Pulmonary artery endothelial cell (primary cell): ENCODE results near the gene SUN5. TPM values are rescaled to one million over a fixed set of nuclear protein-coding genes. Genes with fewer than 3 reads are reported as not detected.
"Not testable (repeated sequence)": the region's sequence is repeated elsewhere in the genome, so short reads cannot be mapped to it uniquely, and the experiment has no call there.

Experiments used
- DNase-seq: peaks from one replicate; pipeline ENCODE4 v3.0.0-alpha.2; 2011; ENCODE audit warnings: low read depth, low spot score
- total RNA-seq: library from RNA; depleted of rRNA; stranded (reverse); fragments of >200 nt; gene quantifications from 2 replicates; pipeline ENCODE4 v1.2.3, GENCODE V29; 2014

SUN5 gene
- not detected in 2 replicates for total RNA-seq

DNA sequence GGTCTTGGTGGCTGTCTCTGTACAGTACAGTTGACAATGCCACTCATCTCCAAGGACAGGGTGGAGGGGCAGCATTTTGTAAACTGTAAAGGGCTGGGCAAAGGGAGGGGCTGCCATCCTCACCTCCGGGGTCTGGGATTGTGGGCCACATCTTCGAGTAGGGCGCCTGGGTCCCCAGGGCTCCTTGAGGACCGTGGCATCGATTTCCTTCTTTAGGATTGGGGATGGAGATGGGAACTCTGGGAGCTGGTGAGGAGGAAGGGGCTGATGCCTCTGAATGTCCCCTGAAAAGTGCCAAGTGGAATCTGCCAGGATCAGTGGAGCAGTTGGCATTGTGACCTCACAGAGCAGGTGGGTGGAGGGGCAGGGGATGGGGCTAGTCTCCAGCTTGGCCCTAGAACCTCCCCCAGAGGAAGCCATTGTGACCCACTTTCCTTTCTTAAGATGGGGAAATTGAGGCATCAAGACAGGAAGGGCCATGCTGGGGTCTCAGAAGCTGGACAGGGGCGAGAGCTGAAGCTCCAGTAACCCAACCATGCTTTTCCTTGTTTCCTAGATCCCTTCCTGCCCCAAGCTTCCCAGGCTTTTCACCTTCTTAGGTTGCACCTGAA, at the start of gene SUN5:
Gene SUN5 (minus strand): TSS at position 293 of the 611 bp plus-strand sequence. CDS start 93 bp downstream, at position 200.
- no peak for DNase-seq

GRCh38 chr20:33053291-33054106, 49.3 kb upstream of the SUN5 start, which contains the start of gene BPIFB3:
TSS of gene BPIFB3 (plus strand) at chr20:33053903. CDS start at chr20:33055436, 1,533 bp downstream.
- no peak for DNase-seq

DNA sequence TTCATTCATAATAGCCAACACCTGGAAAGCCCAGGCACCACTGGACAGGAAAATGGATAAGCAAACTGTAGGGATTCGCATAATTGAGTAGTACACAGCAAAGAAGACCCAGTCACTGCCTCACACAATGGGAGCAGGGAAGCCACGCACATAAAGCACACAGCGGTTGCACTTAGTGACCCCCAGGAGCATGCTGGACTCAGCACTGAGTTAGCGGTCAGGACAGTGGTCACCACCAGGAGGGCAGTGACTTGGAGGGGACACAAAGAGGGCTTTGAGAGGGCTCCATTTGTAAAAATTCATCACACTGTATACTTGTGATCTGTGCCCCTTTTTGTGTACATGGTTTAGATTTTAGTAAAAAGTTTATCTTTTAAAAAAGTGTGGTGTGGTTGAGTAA, 47.1 kb upstream of the SUN5 start:
- no peak for DNase-seq

DNA sequence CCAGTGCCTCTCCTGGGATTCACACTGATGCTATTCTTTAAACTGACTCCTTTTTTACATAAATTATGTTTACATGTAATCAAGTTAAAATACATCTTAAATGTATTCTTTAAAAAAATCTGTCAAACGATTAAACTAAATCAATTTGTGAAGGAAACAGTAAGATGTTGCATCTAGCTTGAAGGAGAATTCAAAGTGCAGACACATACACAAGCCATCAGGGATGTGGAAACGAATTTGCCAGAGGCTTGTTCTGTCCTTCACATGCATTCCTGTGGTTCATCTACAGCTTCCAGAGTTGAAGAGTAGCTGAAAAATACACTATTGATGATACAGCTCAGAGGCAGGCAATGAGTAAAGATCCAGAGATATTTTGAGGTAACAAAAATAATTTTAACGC, 42.2 kb upstream of the SUN5 start:
- DNase-seq: no peak

DNA sequence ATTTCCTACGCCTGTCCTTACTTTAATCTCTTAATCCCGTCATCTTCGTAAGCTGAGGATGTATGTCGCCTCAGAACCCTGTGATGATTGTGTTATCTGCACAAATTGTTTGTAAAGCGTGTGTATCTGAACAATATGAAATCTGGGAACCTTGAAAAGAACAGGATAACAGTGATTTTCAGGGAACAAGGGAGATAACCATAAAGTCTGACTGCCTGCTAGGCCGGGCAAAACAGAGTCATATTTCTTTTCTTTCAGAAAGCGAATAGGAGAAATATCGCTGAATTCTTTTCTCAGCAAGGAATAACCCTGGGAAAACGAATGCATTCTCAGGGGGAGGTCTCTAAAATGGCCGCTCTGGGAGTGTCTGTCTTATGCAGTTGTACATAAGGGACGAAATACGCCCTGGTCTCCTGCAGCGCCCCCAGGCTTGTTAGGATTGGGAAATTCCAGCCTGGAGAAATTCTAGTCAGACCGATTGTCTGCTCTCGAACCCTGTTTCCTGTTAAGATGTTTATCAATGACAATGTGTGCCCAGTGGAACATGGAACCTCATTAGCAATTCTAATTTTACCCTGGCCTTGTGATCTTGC, 41.0 kb upstream of the SUN5 start:
- DNase-seq: not testable (repeated sequence)

DNA sequence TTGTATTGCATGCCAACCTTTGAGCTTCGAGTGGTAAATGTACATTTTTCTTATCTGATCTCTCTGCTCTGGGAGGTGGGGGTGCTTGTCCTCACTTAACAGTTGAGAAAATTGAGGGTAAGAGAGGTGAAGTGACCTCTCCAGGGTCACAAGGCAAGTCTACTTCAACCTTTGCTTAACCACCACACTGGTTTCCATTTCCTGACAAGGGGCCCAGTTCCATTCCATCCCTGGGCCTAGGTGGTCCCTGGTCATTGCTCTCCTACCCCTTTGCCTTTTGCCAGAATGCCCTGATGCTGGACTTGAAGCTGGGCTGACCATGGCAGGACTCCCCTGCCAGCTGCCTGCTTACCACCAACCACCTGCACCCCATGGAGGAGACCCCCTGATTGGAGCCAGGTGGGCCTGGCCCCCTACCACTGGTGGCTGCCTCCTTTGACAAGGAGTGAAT, 39.5 kb upstream of the SUN5 start:
- DNase-seq: no peak

GRCh38 chr20:33042983-33043730, 38.9 kb upstream of the SUN5 start:
- no peak for DNase-seq

- DNase-seq: no peak
Observed at GRCh38 chr20:33042430-33042829, 38.2 kb upstream of the SUN5 start.

DNA sequence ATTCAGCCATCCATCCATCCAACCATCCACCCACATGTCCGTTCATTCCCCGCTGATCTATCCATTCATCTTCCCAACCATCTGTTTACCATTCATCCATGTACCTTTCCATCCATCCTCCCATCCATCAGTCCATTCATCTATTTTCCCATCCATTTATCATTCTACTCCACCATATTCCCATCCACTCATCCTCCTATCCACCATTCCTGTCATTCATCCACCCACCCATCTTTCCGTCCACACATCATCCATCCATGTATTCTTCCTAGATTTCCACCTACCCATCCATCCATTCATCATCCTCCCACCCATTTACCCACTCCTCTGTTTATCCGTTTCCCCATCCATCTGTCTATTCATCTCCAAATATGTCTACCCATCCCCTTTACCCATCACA, 34.0 kb upstream of the SUN5 start:
- no peak for DNase-seq

DNA sequence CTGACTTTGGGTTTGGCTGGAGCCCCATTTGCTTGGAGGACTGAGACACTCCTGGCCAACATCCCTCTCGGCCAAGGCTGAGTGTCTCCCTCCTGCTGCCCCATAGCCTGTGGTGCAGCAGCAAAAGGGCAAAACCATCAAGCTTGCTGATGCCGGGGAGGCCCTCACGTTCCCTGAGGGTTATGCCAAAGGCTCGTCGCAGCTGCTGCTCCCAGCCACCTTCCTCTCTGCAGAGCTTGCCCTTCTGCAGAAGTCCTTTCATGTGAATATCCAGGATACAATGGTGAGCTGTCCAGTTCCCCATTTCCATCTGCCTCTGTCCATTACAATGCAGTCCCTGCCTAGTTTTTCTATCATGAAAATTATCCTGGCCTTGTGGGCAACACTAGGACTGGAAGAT, 33.2 kb upstream of the SUN5 start:
- no peak for DNase-seq

- no peak for DNase-seq
Observed at GRCh38 chr20:33034901-33035492, 30.8 kb upstream of the SUN5 start.

DNA sequence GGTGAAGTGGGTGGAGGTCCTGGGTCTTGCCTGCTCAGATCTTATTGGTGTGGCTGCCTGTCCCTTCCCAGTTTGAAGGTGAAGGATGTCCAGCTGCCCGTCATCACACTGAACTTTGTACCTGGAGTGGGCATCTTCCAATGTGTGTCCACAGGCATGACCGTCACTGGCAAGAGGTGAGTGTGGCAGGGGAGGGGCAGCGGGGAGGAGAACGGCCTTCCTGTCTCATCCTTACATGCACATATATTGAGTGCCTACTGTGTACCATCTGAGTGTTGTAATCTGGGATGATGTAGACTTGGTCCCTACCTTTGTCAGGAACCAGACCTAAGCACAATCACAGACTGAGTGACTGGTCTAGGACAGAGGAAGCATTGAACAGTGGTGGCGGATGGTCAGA, 29.9 kb upstream of the SUN5 start:
- DNase-seq: no peak

DNA sequence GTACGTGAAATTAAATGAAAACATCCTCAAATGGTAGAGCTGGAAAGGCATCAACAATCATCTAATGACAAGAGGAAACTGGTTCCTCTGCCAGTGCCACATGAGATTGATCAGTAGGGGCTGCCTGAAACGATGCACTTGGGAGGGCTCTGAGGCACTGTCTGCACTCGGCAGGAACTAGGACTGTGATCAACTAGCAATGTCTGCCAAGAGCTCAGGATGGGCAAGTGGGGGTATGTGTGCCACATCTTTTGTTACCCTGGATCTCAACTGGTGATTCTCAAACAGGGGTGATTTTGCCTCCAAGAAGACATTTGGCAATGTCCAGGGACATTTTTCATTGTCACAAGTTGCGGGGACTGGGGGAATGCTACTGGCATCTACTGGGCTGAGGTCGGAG, 29.1 kb upstream of the SUN5 start:
- no peak for DNase-seq

- no peak for DNase-seq
Observed at GRCh38 chr20:33032555-33032954, 28.3 kb upstream of the SUN5 start.

- DNase-seq: no peak
Observed at GRCh38 chr20:33031531-33031930, 27.3 kb upstream of the SUN5 start, which contains the start of gene BPIFB6. TSS of gene BPIFB6 (plus strand) at chr20:33031648. CDS start at chr20:33031648, 0 bp downstream.

- no peak for DNase-seq
Observed at GRCh38 chr20:33030569-33030968, 26.3 kb upstream of the SUN5 start.

GRCh38 chr20:33030076-33030475, 25.8 kb upstream of the SUN5 start:
- no peak for DNase-seq

GRCh38 chr20:33028875-33029274, 24.6 kb upstream of the SUN5 start:
- DNase-seq: no peak

DNA sequence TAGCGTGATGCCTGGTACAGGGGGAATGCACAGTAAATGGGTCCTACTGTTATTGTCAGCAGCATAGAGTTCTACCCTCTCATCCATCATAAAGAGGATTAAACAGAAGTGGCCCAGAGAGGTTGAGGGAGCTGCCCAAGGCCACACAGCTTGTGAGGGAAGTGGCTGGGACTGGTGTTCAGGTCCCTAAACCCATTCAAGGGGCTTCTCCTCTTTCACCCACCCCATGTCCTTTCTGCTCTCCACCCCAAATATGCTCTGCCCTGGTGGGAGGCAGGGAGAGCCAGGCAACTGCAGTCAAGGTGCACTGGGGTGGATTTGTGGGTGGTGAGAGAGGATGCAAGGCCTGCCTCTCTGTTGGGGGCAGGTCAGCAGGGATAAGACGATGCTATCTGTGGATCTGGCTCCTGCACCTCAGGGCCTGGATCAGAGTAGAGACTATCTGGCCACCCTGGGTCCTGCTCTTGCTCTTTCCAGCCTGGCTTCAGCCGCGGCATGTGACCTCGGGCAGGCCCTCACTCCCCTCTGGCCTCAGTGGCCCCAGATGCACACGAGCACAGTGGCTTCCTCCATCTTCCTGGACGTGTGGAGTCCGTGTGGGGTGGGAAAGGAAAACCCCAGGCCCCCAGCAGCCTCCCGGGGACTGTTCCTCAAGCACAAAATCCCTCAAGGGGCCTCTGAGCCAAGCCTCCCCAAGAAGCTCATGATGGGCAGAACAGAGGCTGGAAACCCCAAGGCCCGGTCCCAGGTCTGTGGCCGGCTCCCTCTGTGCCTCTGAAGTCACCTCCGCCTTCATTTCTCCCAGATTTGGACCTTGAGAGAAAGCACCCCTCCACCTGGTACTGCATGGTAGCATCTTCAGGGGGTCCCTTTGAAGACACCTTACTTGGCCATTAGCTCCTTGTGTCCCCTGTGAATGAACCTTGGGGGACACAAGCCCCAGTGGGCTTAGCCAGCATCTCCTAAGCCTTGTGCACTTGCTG, 23.8 kb upstream of the SUN5 start:
- DNase-seq: no peak
